B cell (primary cell): ENCODE results near the gene PCDH9. TPM values are rescaled to one million over a fixed set of nuclear protein-coding genes. Genes with fewer than 3 reads are reported as not detected.

Experiments
- ATAC-seq: fragments of 200-7000 bp; cut with Tn5 transposase; one replicate; pipeline ENCODE4 v1.10.0; 2021; ENCODE audit warnings: low read depth, mild to moderate bottlenecking, moderate number of reproducible peaks, moderate library complexity
- CTCF ChIA-PET: fragments of 350-600 bp; sonication (Branson Sonifier 250); formaldehyde crosslinking; loops from one replicate; lab custom pipeline; 2021; ENCODE audit warnings: antibody characterized with exemption, inconsistent platforms; lab: Charles Lee
- POLR2A ChIA-PET: fragments of 350-600 bp; sonication (Branson Sonifier 250); formaldehyde crosslinking; loops from one replicate; lab custom pipeline; 2021; ENCODE audit warnings: antibody characterized with exemption; lab: Charles Lee
- DNase-seq: peaks from one replicate; pipeline ENCODE4 v3.0.0; 2013
- H2AFZ ChIP-seq: 2 replicates; pipeline ENCODE4 v1.6.1; 2012; ENCODE audit warnings: mild to moderate bottlenecking, low read depth, low read length; ENCODE audit not compliant: insufficient read depth, poor library complexity, severe bottlenecking
- H3K27ac ChIP-seq, 2 donors: 1 replicate in 1 of 2; 2 replicates in 1 of 2; pipeline ENCODE4 v1.5.1; 2012 to 2013; ENCODE audit warnings: low read length in 2 of 2, mild to moderate bottlenecking in 2 of 2, moderate library complexity in 1 of 2
- H3K27me3 ChIP-seq, 4 experiments: fragments of 200-600 bp in 1 of 4; sonication (generic) in 1 of 4; replicated peaks in 1 of 4; 1 replicate in 2 of 4; 2 replicates in 2 of 4; pipeline versions ENCODE4 v1.6.1 to v1.7.0; 2013 to 2016; ENCODE audit warnings: low read length in 3 of 4, mild to moderate bottlenecking in 2 of 4, mixed read lengths in 1 of 4, moderate library complexity in 1 of 4; ENCODE audit not compliant: insufficient read depth in 4 of 4, control insufficient read depth in 3 of 4; ENCODE audit errors: control extremely low read depth in 1 of 4
- H3K36me3 ChIP-seq, 2 experiments: replicated peaks in 1 of 2; 1 replicate in 1 of 2; 2 replicates in 1 of 2; pipeline versions ENCODE4 v1.6.1 to v1.7.1; 2013; ENCODE audit warnings: low read length in 1 of 2; ENCODE audit not compliant: insufficient read depth in 2 of 2, control insufficient read depth in 1 of 2; ENCODE audit errors: control extremely low read depth in 1 of 2, extremely low read depth in 1 of 2
- H3K4me1 ChIP-seq, 2 donors: fragments of 200-600 bp in 1 of 2; sonication (generic) in 1 of 2; 1 replicate in 1 of 2; 2 replicates in 1 of 2; pipeline versions ENCODE4 v1.5.1 to v1.6.1; 2013 to 2017; ENCODE audit warnings: low read length in 2 of 2; ENCODE audit not compliant: control insufficient read depth in 2 of 2, insufficient read depth in 2 of 2
- H3K4me2 ChIP-seq: replicated peaks from 2 replicates; pipeline ENCODE3; 2012; ENCODE audit warnings: mild to moderate bottlenecking, low read depth, low read length; ENCODE audit not compliant: poor library complexity, severe bottlenecking
- H3K4me3 ChIP-seq, 5 experiments: fragments of 200-600 bp in 1 of 5; sonication (generic) in 1 of 5; 1 replicate in 3 of 5; 2 replicates in 2 of 5; pipeline versions ENCODE4 v1.5.1 to v1.7.0; 2011 to 2016; ENCODE audit warnings: low read length in 4 of 5, mild to moderate bottlenecking in 4 of 5, low read depth in 2 of 5, control low read depth in 1 of 5, moderate library complexity in 1 of 5; ENCODE audit not compliant: insufficient read depth in 1 of 5; ENCODE audit errors: control extremely low read depth in 1 of 5, extremely low read depth in 1 of 5
- H3K79me2 ChIP-seq: fragments of 200-600 bp; sonication (generic); one replicate; pipeline ENCODE4 v1.6.0; 2016; ENCODE audit warnings: low read length; ENCODE audit not compliant: control insufficient read depth, insufficient read depth
- H3K9ac ChIP-seq: fragments of 200-600 bp; sonication (generic); 2 replicates; pipeline ENCODE4 v1.6.1; 2017; ENCODE audit warnings: mild to moderate bottlenecking, low read length, moderate library complexity
- H3K9me3 ChIP-seq, 3 donors: one replicate each; pipeline versions ENCODE4 v1.6.1 to v1.7.1; 2013; ENCODE audit warnings: low read length in 2 of 3; ENCODE audit not compliant: control insufficient read depth in 2 of 3, insufficient read depth in 1 of 3; ENCODE audit errors: control extremely low read depth in 1 of 3
- H4K20me1 ChIP-seq: 2 replicates; pipeline ENCODE4 v1.6.0; 2012; ENCODE audit warnings: mild to moderate bottlenecking, low read length; ENCODE audit not compliant: insufficient read depth, control insufficient read depth, poor library complexity, severe bottlenecking
- H3K27ac Mint-ChIP-seq: one replicate; pipeline ENCODE4 v1.8.0; 2021; ENCODE audit warnings: mixed read lengths
- H3K27me3 Mint-ChIP-seq: one replicate; pipeline ENCODE4 v1.8.0; 2021; ENCODE audit warnings: mixed read lengths
- H3K4me1 Mint-ChIP-seq: one replicate; pipeline ENCODE4 v1.8.0; 2021; ENCODE audit warnings: mixed read lengths
- H3K4me3 Mint-ChIP-seq: one replicate; pipeline ENCODE4 v1.8.0; 2021; ENCODE audit warnings: mixed read lengths
- H3K9me3 Mint-ChIP-seq: one replicate; pipeline ENCODE4 v1.8.0; 2022; ENCODE audit warnings: mixed read lengths; ENCODE audit not compliant: insufficient read depth
- CTCF ChIP-seq: fragments of 200-600 bp; IDR thresholded peaks from one replicate; pipeline ENCODE4 v1.8.0; 2022; ENCODE audit warnings: antibody characterized with exemption, mild to moderate bottlenecking
- EZH2 ChIP-seq: IDR thresholded peaks from 2 replicates; pipeline ENCODE4 v1.6.1; 2012; ENCODE audit warnings: borderline replicate concordance, low read depth, mild to moderate bottlenecking, moderate library complexity, low read length; ENCODE audit not compliant: insufficient read depth, poor library complexity, severe bottlenecking
- WGBS: methylation state at CpG from one replicate; pipeline ENCODE4 v1.1.5; 2013; ENCODE audit warnings: missing lambda C conversion rate; ENCODE audit not compliant: insufficient coverage; 5-methylcytosine and 5-hydroxymethylcytosine counted together
- intact Hi-C: fragments of 100-400 bp; cut with micrococcal nuclease; formaldehyde crosslinking; loops from one replicate; pipeline ENCODE4 v1.10.0; 2022
- polyA plus RNA-seq: library from polyadenylated mRNA; depleted of rRNA; stranded (reverse); fragments of >200 nt; gene quantifications from 2 replicates; pipeline ENCODE4 v1.2.3, GENCODE V29; 2012
- total RNA-seq, 2 donors: library from RNA; stranded (reverse); fragments of 120-200 nt in 1 of 2; gene quantifications; 1 replicate in 1 of 2; 2 replicates in 1 of 2; pipeline versions ENCODE4 v1.2.3 to v1.2.4, GENCODE V29; 2013 to 2022

PCDH9 gene
- total and polyA plus RNA-seq, 2 donors (not counting 1 experiment from before 2014, with no cell fraction given), result 13.1 to 21.8 TPM

- no peak overlapping the region for H2AFZ ChIP-seq
- intact Hi-C loops, result loop anchor here (5.0 to 10.0 kb wide), 3 partner anchors 735 to 1573 kb away; no protein-coding TSS in a partner anchor
- Mint-ChIP-seq H3K4me3 (no peak overlapping the region), H3K4me1 (peaks cover 38% of the 10 kb centered on the region), H3K27ac (no peak overlapping the region), H3K27me3 (peaks cover 5% of the 10 kb centered on the region), H3K9me3 (no peaks in the 10 kb centered on the region)
- peaks cover 0 to 7% (median 3%) of the 10 kb centered on the region in 4 experiments for H3K27me3 ChIP-seq
- H3K4me1 ChIP-seq, result peaks cover 24 to 43% of the 10 kb centered on the region in 2 donors
- TF ChIP-seq EZH2 (no peak), CTCF (no peak)
- H3K4me3 ChIP-seq, result peak overlapping the region in 1 of 5 experiments; percentile 94
- WGBS, result 87% methylated on average over 5 of the region's 12 CpGs
- POLR2A ChIA-PET, result no interaction called here
- H3K27ac ChIP-seq, result no peak overlapping the region
- H3K79me2 ChIP-seq, result peaks cover 42% of the 10 kb centered on the region
- peaks cover 0 to 5% of the 10 kb centered on the region in 2 experiments for H3K36me3 ChIP-seq
- H3K9ac ChIP-seq, result peak overlapping the region; percentile 86
- peak overlapping the region; percentile 91 for H3K4me2 ChIP-seq
- DNase-seq (no peak), ATAC-seq (no peak)
- CTCF ChIA-PET, result interaction anchor here (1.4 kb wide), 1 partner anchor 609 kb away, joined by 7 read pairs; no protein-coding TSS in a partner anchor
- H4K20me1 ChIP-seq, result no peaks in the 10 kb centered on the region
- peaks cover 0 to 13% (median 3%) of the 10 kb centered on the region in 3 donors for H3K9me3 ChIP-seq
Measured at GRCh38 chr13:67227131-67227983, 2.8 kb downstream of the PCDH9 start.

DNA sequence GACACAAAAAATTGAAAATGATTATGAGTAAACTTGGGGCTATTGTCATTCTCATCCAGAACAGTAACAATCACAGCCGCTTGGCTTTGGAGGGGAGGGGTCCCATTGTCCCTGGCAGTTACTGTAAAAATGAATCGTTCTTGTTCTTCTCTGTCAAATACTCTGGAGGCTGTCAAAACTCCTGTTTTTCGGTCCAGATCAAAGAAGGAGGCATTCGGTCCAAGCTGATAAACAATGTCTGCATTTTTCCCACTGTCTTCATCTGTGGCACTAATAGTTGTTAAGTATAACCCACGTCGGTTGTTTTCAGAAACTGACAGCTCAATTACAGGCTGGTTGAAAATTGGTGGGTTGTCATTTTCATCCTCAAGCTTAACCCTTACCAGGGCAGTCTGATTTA is 3.4 kb downstream of the PCDH9 start:
- no peak overlapping the region for H2AFZ ChIP-seq
- CTCF ChIA-PET, result interaction anchor here (1.4 kb wide), 1 partner anchor 608 kb away, joined by 7 read pairs; no protein-coding TSS in a partner anchor
- ATAC-seq, result no peak
- no peak overlapping the region for H3K4me3 ChIP-seq
- H3K4me2 ChIP-seq, result no peak overlapping the region
- Mint-ChIP-seq H3K9me3 (no peaks in the 10 kb centered on the region), H3K27ac (no peak overlapping the region), H3K4me3 (no peak overlapping the region), H3K4me1 (peaks cover 42% of the 10 kb centered on the region), H3K27me3 (peaks cover 5% of the 10 kb centered on the region)
- peaks cover 0 to 13% (median 3%) of the 10 kb centered on the region in 3 donors for H3K9me3 ChIP-seq
- peaks cover 0 to 5% of the 10 kb centered on the region in 2 experiments for H3K36me3 ChIP-seq
- no peak overlapping the region for H3K27ac ChIP-seq
- WGBS, result 86% methylated on average over 2 of the region's 6 CpGs
- H3K79me2 ChIP-seq, result peaks cover 48% of the 10 kb centered on the region
- DNase-seq, result no peak
- H3K27me3 ChIP-seq, result peaks cover 0 to 7% (median 3%) of the 10 kb centered on the region in 4 experiments
- H3K4me1 ChIP-seq, result peaks cover 27 to 49% of the 10 kb centered on the region in 2 donors
- TF ChIP-seq CTCF (no peak), EZH2 (no peak)
- H3K9ac ChIP-seq, result no peak overlapping the region
- intact Hi-C loops, result loop anchor here (5.0 to 10.0 kb wide), 3 partner anchors 734 to 1572 kb away; no protein-coding TSS in a partner anchor
- POLR2A ChIA-PET, result no interaction called here
- no peaks in the 10 kb centered on the region for H4K20me1 ChIP-seq
